DND-41 (cell line): Measurements from ENCODE around the gene TNN.

Experiments used
- CTCF ChIP-seq: IDR thresholded peaks from 2 replicates; pipeline ENCODE4 v1.5.1; 2012; ENCODE audit warnings: borderline replicate concordance, low read length, moderate library complexity, mild to moderate bottlenecking; ENCODE audit not compliant: poor library complexity, severe bottlenecking; ENCODE audit errors: extremely low read depth
- EZH2 ChIP-seq: IDR thresholded peaks from 3 replicates; pipeline ENCODE4 v1.6.1; 2012; ENCODE audit warnings: borderline replicate concordance, low read depth, mild to moderate bottlenecking, moderate library complexity, low read length, inconsistent platforms; ENCODE audit not compliant: severe bottlenecking

GRCh38 chr1:175035865-175036264, 31.8 kb upstream of the TNN start:
- TF ChIP-seq EZH2 (no peak), CTCF (no peak)
